Glutamatergic neuron (in vitro differentiated cells): ENCODE data around the gene NAMPT. TPM values are rescaled to one million over a fixed set of nuclear protein-coding genes. Genes with fewer than 3 reads are reported as not detected.
A peak's percentile ranks its signal among the peaks of the same experiment; 100 is the strongest.

ENCODE experiments used
- DNase-seq: peaks from one replicate; pipeline ENCODE4 v3.0.0; 2022
- H3K27ac Mint-ChIP-seq: one replicate; pipeline ENCODE4 v1.8.0; 2020; ENCODE audit warnings: mild to moderate bottlenecking, mixed read lengths, inconsistent platforms; ENCODE audit not compliant: unreplicated experiment
- H3K27me3 Mint-ChIP-seq: one replicate; pipeline ENCODE4 v1.8.0; 2020; ENCODE audit warnings: mild to moderate bottlenecking, moderate library complexity, mixed read lengths, inconsistent platforms; ENCODE audit not compliant: unreplicated experiment
- H3K36me3 Mint-ChIP-seq: one replicate; pipeline ENCODE4 v1.8.0; 2020; ENCODE audit warnings: mild to moderate bottlenecking, mixed read lengths, inconsistent platforms; ENCODE audit not compliant: unreplicated experiment
- H3K4me1 Mint-ChIP-seq: one replicate; pipeline ENCODE4 v1.8.0; 2020; ENCODE audit warnings: mild to moderate bottlenecking, low read depth, mixed read lengths, inconsistent platforms; ENCODE audit not compliant: unreplicated experiment
- H3K4me3 Mint-ChIP-seq: one replicate; pipeline ENCODE4 v1.8.0; 2020; ENCODE audit warnings: mild to moderate bottlenecking, mixed read lengths, inconsistent platforms; ENCODE audit not compliant: unreplicated experiment
- H3K9me3 Mint-ChIP-seq: one replicate; pipeline ENCODE4 v1.8.0; 2020; ENCODE audit warnings: mild to moderate bottlenecking, moderate library complexity, mixed read lengths, inconsistent platforms; ENCODE audit not compliant: unreplicated experiment
- CTCF ChIP-seq: fragments of 200-600 bp; sonication (generic); IDR thresholded peaks from one replicate; pipeline ENCODE4 v1.5.0; 2021; ENCODE audit not compliant: partially characterized antibody, unreplicated experiment
- total RNA-seq: library from RNA; stranded (reverse); fragmentation: NEBNext Ultra II Directional; extraction: Animal tissue kit (Norgen Biotek cat#: 25700); gene quantifications from one replicate; pipeline ENCODE4 v1.2.1, GENCODE V29; 2021; ENCODE audit not compliant: unreplicated experiment

The NAMPT gene
- total RNA-seq, 1 donor from 2014 or later = 48.4 TPM

- H3K36me3 Mint-ChIP-seq = no peaks in the 10 kb centered on the region
- DNase-seq = peak; percentile 65
- peak overlapping the region; percentile 83 for H3K27ac Mint-ChIP-seq
- peaks cover 26% of the 10 kb centered on the region for H3K4me1 Mint-ChIP-seq
- H3K27me3 Mint-ChIP-seq = peaks cover 11% of the 10 kb centered on the region
- peaks cover 6% of the 10 kb centered on the region for H3K9me3 Mint-ChIP-seq
- no peak for TF ChIP-seq CTCF
- peak overlapping the region; percentile 96 for H3K4me3 Mint-ChIP-seq
These were observed 711 bp downstream of the NAMPT start for GRCh38 chr7:106283831-106284713.

GRCh38 chr7:106283501-106283830 lies 1.3 kb downstream of the NAMPT start:
- H3K4me1 Mint-ChIP-seq = peaks cover 28% of the 10 kb centered on the region
- peaks cover 11% of the 10 kb centered on the region for H3K27me3 Mint-ChIP-seq
- no peak for DNase-seq
- TF ChIP-seq CTCF = no peak
- peak overlapping the region; percentile 83 for H3K27ac Mint-ChIP-seq
- H3K4me3 Mint-ChIP-seq = peak overlapping the region; percentile 96
- H3K36me3 Mint-ChIP-seq = no peaks in the 10 kb centered on the region
- H3K9me3 Mint-ChIP-seq = peaks cover 6% of the 10 kb centered on the region

- H3K27ac Mint-ChIP-seq = no peak overlapping the region
- H3K36me3 Mint-ChIP-seq = no peaks in the 10 kb centered on the region
These were observed 1.9 kb downstream of the NAMPT start for GRCh38 chr7:106282852-106283251.

GRCh38 chr7:106282390-106282789 lies 2.4 kb downstream of the NAMPT start:
- DNase-seq = no peak
- peaks cover 28% of the 10 kb centered on the region for H3K4me1 Mint-ChIP-seq
- no peak overlapping the region for H3K27ac Mint-ChIP-seq
- H3K9me3 Mint-ChIP-seq = peaks cover 6% of the 10 kb centered on the region
- TF ChIP-seq CTCF = no peak
- no peak overlapping the region for H3K4me3 Mint-ChIP-seq
- no peaks in the 10 kb centered on the region for H3K36me3 Mint-ChIP-seq
- H3K27me3 Mint-ChIP-seq = peaks cover 11% of the 10 kb centered on the region

More at GRCh38 chr7:106282852-106283251, 1.9 kb downstream of the NAMPT start:
- Mint-ChIP-seq H3K9me3 (peaks cover 6% of the 10 kb centered on the region), H3K27me3 (peaks cover 11% of the 10 kb centered on the region), H3K4me1 (peaks cover 28% of the 10 kb centered on the region), H3K4me3 (peak overlapping the region; percentile 25)
- no peak for DNase-seq
- no peak for TF ChIP-seq CTCF

GRCh38 chr7:106281585-106282318 lies 3.0 kb downstream of the NAMPT start:
- Mint-ChIP-seq H3K36me3 (no peaks in the 10 kb centered on the region), H3K27me3 (peaks cover 11% of the 10 kb centered on the region), H3K27ac (no peak overlapping the region), H3K4me1 (peaks cover 28% of the 10 kb centered on the region), H3K4me3 (no peak overlapping the region), H3K9me3 (peaks cover 6% of the 10 kb centered on the region)
- DNase-seq = no peak
- TF ChIP-seq CTCF = no peak
